ENCODE measurements around the gene INSC.

The INSC gene

DNA sequence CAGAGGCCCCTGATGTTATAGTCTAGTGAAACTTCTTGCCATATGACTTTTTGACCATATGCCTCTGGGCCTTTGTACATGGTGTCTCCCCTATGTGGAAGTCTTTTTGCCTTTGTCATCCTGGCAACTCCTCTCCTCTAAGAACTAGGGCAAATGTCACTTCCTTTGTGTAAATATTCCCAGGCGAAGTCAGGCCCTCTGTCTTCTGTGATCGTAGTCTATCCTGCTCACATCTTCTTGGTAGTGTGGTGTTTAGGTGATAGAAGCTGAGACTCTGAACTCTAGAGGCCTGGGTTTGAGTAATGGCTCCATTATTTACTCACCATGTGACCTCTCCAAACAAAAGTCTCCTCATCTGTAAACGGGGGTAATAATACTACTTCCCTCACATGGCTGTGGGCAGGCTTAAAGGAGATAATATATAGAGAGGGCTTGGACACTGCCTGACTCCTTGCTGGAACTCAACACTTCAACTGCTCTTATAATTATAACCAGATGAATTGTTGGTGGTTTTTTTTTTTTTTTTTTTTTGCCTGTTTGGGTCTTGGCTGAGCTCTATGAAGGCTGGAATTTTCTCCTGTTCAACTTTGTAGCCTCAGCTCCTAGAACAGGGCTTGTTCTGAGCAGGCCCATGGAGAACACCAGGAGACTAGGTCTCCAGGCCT is 43.8 kb downstream of the INSC start:
- H3K4me3 ChIP-seq (ENCODE audit: low read length): no peak overlapping the region
- TF ChIP-seq, protein P1, sequence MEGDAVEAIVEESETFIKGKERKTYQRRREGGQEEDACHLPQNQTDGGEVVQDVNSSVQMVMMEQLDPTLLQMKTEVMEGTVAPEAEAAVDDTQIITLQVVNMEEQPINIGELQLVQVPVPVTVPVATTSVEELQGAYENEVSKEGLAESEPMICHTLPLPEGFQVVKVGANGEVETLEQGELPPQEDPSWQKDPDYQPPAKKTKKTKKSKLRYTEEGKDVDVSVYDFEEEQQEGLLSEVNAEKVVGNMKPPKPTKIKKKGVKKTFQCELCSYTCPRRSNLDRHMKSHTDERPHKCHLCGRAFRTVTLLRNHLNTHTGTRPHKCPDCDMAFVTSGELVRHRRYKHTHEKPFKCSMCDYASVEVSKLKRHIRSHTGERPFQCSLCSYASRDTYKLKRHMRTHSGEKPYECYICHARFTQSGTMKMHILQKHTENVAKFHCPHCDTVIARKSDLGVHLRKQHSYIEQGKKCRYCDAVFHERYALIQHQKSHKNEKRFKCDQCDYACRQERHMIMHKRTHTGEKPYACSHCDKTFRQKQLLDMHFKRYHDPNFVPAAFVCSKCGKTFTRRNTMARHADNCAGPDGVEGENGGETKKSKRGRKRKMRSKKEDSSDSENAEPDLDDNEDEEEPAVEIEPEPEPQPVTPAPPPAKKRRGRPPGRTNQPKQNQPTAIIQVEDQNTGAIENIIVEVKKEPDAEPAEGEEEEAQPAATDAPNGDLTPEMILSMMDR (IDR thresholded peaks at IDR 0.05; ENCODE audit: insufficient read depth, low read depth, low read length, missing control alignments): no peak
- DNase-seq (ENCODE audit: low read depth): peak; percentile 70

- TF ChIP-seq, protein P1 (IDR thresholded peaks at IDR 0.05; ENCODE audit: insufficient read depth, low read depth, low read length, missing control alignments): peak; percentile 77
- H3K4me3 ChIP-seq (ENCODE audit: low read length): no peak overlapping the region
- DNase-seq (ENCODE audit: low read depth): peak; percentile 77
Measured at GRCh38 chr11:15159085-15159484, 44.4 kb downstream of the INSC start.

DNA sequence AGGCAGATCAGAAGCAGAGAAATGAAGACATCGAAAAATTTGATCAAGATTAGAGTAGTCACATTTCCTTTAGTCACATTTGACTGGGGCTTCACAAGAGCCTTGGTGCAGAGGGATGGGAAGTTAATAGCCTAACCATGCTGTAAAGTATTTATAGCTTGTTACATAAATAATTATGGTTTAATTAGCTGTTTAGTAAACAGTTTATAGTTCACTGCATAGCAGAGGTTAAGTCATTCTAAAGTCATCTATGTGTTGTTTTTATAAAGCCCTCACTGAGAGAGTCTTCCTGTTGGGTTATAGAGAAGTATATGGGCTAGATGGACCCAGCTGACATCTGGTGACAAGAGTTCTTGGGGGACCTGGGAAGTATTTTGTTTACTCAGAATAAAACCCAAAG is 47.1 kb downstream of the INSC start:
- TF ChIP-seq, protein P1 (IDR thresholded peaks at IDR 0.05; ENCODE audit: insufficient read depth, low read depth, low read length, missing control alignments): no peak
- no peak for DNase-seq (ENCODE audit: low read depth)
- H3K4me3 ChIP-seq (ENCODE audit: low read length): no peak overlapping the region

DNA sequence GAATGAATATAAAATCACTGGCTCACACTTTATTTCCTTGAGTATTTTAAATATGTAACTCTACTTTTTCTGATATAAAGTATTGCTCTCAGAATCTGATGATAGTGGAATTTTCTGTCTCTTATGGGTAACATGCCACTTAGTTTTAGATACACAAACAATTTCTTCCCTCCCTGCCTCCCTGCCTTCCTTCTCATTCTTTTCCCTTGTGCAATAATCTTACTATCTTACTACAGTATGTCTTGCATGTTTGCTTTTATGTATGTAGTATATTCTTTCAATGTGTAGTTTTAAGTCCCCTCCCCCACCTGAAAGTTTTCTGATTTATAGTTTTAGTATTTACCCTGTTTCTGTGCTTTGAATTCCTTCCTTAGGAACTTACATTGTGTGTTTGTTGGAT is 48.4 kb downstream of the INSC start:
- DNase-seq (ENCODE audit: low read depth): no peak
- TF ChIP-seq, protein P1 (IDR thresholded peaks at IDR 0.05; ENCODE audit: insufficient read depth, low read depth, low read length, missing control alignments): no peak

DNA sequence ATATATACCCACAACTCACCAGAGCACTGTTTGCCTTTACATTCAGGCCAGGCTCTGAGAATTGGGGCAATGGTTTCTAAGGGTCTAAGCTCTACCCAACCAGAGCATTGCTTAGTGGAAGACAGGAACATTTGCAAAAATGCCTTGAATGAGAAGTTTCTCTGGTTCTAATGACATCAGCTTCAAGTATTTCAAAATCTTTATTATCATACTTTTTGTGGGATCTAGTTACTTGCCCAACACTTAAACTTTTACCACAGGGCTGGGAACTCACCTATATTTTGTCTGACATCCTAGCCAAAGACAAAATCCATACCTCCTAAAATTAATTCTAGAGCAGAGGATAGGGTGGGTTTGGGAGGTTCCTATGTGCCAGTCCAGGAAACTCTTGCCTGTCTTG is 51.5 kb downstream of the INSC start:
- no peak for DNase-seq (ENCODE audit: low read depth)
- H3K4me3 ChIP-seq (ENCODE audit: low read length): no peak overlapping the region
- TF ChIP-seq, protein P1 (IDR thresholded peaks at IDR 0.05; ENCODE audit: insufficient read depth, low read depth, low read length, missing control alignments): no peak

More for the DNA sequence above, 48.4 kb downstream of the INSC start:
- no peak overlapping the region for H3K4me3 ChIP-seq (ENCODE audit: low read length)

GRCh38 chr11:15169815-15170551 is 55.3 kb downstream of the INSC start:
- peak; percentile 33 for DNase-seq (ENCODE audit: low read depth)
- H3K4me3 ChIP-seq (ENCODE audit: low read length): no peak overlapping the region
- TF ChIP-seq, protein P1 (IDR thresholded peaks at IDR 0.05; ENCODE audit: insufficient read depth, low read depth, low read length, missing control alignments): no peak

Data from epithelial cell of esophagus (primary cell).